HG02678 (cell line): ENCODE measurements around the gene ADPRS.
A peak's percentile ranks its signal among the peaks of the same experiment; 100 is the strongest.

ENCODE experiments used
- ATAC-seq: cut with Tn5 transposase; IDR thresholded peaks from one replicate; pipeline ENCODE4 v1.9.1; 2021; ENCODE audit warnings: mild to moderate bottlenecking, moderate library complexity; ENCODE audit not compliant: unreplicated experiment

ADPRS gene

DNA sequence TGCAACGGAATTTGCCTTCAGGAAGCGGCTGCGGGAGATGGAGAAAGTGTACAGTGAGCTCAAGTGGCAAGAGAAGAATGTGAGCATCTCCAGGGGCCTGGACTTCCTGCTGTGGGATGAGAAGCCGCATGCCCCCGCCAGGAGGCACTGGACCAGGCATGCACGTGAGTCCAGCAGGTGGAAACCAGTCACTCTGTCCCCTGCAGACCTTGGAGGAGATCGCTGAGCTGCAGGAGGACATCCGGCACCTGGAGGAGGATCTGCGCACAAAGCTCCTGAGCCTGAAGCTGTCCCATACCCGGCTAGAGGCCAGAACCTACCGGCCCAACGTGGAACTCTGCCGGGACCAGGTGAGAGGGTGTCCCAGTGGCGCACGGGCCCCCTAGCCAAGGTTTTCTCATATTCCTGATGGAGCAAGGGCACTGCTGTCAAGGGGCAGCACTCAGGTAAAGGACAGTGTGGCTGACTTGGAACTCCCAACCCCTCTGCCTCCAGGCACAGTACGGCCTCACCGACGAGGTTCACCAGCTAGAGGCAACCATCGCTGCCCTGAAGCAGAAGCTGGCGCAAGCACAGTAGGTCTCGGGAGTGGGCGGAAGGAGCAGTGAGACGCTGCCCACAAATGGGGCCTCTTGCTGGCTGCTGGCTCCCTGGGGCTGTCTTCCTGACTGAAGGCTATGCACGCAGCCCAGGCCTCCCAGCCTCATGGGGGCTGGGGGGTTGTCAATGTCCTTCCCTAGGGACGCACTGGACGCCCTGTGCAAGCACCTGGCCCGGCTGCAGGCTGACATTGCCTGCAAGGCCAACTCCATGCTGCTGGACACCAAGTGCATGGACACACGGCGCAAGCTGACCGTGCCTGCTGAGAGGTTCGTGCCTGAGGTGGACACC is 1.2 kb upstream of the ADPRS start:
- ATAC-seq: no peak

DNA sequence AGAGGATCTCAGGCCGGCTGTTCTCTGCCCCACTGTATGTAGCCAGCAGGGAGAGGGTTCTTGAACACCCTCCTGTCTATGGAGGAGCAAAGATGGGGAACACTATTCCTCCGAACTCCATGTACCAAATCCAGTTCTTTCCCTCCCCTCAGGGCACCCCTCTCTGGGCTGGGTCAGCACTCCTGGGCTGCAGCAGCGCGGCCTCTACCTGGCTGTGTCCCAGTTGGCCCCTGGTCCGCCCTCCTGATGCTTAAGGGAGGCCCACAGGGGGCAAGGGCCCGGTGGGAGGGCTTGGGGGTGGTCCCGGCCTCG is 471 bp upstream of the ADPRS start:
- ATAC-seq: no peak

DNA sequence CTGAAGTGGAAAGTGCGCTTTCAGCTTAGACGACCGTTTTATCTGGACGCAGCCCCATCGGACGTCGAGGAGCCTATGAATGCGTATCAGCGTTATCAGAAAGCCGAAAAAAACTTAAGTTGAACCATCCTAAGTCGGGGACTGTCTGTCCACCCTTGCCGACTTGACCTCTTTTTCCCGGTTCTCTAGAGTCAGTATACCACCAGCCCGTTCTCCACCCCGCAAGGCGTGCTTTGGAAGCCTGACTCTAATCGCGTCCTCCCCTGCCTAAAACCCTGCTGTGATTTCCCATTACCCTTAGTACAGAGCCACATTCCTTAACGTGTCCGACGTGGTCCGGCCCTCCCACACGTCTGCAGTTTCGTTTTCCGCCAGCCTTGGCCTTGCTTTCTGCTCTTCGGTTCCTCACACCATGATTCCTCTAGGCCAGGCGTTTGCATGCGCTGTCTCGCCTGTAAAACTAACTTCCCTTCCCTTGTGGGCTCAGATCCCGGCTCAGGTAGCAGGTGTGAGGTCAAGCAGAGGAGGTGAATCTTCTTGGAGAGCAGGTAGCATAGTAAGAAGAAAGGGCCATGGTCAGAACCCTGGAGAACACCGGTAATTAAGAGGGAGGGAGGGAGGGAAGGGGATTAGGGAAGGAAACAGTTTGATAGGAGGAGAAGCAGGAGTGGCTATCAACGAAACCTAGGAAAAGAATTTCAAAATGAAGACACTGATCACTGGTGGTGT is 865 bp downstream of the ADPRS start:
- ATAC-seq: peak; percentile 8

DNA sequence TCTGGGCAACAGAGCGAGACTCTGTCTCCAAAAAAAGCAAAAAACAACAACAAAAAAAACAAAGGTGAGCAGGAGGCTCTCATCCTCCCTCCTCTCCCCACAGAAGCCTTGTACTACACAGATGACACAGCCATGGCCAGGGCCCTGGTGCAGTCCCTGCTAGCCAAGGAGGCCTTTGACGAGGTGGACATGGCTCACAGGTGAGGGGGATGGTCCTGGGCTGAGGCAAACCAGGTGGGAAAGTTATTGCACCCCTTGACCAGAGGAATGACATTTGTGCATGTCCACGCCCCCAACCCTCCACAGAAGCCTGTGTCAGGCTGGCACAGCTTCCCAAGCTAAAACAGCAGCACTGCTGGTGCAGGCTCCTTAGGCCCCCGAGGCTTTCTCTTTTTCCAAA is 2.4 kb downstream of the ADPRS start:
- ATAC-seq: no peak

DNA sequence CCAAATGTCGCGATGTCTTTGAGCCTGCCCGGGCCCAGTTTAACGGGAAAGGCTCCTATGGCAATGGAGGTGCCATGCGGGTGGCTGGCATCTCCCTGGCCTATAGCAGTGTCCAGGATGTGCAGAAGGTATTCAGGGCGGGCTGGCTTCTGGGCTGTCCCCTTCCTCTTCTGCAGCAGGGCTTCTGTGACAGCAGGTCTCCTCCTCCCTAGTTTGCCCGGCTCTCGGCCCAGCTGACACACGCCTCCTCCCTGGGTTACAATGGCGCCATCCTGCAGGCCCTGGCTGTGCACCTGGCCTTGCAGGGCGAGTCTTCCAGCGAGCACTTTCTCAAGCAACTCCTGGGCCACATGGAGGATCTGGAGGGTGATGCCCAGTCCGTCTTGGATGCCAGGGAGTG is 3.0 kb downstream of the ADPRS start:
- no peak for ATAC-seq

DNA sequence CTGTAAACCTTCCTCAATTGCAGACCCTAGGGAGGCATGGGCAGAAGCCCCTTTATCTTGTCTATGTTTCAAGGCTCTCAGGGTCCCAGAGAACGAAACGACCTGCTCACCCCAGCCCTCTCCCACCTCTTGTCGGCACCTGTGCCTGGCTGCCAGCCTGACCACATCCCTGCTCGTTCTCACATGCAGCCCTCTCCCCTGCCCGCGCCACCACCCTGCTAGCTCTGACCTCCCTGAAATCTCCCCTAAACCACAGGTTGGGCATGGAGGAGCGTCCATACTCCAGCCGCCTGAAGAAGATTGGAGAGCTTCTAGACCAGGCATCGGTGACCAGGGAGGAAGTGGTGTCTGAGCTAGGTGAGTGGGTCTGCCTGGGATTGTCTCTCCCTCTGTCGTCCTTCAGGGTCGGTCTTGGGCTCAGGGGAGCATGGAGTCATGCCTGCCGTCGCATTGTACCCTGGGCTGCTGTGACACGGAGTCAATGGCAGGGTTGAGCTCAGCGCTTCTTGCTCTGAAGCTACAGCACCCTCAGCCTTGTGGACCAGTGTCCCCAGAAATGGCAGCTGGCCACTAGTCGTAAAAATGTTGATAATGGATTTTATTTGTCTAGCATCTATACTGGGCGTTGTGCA is 3.6 kb downstream of the ADPRS start:
- ATAC-seq: no peak

DNA sequence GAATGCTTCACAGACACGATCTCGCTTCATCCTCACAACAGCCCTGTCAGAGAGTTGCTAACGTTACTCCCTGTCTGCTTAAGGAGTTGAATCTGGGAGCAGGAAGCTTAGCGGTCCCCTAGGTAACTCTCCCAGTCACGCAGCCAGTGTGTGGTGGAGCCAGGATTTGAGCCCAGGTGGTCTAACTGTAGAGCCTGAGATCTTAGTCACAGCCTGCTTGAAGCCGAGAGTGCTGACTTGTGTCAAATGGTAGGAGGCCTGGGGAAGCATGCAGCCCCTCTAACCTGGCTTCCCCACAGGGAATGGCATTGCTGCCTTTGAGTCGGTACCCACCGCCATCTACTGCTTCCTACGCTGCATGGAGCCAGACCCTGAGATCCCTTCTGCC is 4.1 kb downstream of the ADPRS start:
- ATAC-seq: no peak

DNA sequence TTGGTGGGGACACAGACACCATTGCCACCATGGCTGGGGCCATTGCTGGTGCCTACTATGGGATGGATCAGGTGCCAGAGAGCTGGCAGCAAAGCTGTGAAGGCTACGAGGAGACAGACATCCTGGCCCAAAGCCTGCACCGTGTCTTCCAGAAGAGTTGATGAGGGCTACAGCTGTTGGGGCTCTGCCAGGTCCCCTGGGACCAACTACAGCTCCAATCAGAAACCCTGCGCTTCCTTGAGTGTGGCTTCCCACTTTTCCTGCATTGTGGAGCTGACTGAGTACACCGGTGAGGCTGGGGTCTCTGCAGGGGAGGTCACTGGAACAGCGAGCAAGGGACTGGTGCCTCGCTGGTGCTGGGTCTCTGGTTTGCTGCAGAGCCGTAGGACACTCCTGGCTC is 4.5 kb downstream of the ADPRS start:
- no peak for ATAC-seq

DNA sequence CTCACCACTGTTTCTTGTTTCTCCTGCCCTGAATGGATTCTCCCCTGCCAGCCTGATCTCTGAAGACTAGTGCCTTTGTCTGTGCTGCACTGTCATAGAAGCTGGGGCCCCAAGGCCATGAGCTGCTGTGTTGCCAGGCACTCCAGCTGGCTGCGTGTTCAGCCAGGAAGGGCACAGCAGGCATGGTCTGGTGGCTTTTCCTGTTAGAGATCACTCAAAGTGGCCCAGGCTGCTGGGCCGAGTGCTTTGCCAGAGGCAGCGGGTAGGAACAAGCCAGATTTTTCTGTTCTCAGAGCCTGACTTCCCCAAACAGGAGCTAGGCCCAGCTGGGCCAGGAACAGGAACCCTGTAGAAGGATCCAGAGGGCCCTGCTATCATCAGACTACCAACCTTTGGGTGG is 5.2 kb downstream of the ADPRS start:
- no peak for ATAC-seq

DNA sequence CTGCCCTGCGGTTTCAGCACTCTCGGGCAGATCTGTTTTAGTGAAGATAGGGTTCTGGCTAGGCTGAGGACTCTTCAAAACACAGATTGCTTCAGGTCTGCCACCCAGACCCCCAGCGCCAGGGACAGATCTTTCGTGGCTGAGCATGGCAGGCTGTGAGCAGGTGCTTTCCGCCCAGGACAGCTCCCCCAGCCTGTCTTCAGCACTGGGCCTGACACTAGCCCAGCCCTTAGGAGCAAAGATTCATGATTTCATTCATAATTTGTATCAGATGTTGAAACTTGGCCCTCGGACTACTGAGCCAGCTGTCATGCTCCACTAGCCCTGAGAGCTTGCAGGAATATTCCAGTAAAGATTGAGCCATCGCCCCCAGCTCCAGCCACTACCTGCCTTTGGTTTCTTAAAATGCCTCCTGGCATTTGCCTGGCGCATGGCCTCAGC is 5.9 kb downstream of the ADPRS start:
- no peak for ATAC-seq

DNA sequence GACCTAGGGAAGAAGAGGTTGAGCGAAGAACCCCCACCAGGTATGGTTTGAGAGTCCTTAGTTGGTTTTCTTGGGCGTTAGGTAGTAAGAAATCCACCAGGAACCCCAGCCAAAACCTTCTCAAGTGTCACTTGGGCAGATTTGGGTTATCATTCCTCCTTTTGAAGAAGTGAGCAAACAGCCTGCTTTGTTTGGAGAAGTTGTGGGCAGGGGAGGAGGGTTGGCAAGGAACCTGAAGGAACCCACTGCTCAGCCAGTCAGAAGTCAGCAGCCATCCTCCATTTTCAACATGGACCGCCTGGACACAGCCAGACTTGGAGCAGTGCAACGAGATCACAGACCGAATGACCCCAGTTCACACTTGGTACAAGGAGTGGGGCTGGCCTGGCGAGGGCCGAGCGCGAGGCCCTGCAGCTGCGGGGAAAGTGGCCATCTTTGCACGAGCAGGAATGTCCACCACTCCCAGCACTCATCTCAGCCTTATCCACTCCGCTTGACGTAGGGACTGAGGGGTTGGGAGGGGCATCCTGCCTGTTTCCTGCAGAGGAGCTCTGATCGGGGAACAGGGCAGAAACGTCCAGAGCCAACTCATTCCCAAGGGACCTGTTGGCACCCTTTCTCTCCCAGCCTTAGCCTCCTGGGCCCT is 7.2 kb downstream of the ADPRS start:
- no peak for ATAC-seq

DNA sequence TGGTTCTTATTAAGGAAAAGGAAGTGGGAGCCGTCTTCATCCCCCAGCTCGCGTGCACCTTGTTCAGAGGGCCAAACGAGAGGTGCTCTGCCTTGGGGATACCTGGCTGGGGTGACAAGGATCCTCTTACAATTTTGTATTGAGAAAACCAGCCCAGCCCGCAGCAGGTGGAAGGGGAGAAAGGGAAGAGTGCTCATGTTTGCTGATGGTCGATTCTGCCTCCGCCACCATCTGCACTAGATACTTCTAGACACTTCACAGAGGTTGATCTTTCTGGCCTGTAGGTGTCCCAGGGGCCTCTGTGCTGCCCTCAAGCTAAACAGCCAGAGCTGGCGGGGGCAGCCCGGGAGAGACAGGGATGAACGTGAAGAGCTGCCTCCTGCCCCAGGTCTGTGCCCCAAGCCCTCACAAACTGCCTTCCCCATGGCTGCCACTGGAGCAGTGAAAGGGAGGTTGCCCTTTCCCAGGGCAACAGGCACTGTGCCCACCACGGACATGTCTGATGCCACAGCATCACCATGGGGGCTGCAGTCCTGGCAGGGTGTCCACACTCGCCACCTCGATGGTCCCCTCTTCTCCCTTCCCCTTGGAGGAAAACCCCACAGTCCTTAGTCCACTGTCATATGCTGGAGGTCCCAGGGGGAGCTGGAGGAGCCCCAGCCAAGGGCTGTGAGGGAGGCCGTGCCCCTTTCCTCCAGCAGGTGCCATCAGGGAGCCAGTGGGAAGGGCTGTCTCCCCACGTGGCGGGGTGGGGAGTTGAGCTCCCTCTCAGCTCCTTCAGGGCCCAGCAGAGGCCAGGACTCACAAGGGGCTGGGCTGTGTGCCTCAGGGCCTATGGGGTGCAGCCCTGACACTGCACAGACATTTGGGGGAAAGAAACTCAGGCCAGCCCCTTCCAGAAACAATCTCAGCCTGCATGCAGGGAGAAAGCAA is 8.1 kb downstream of the ADPRS start:
- no peak for ATAC-seq

DNA sequence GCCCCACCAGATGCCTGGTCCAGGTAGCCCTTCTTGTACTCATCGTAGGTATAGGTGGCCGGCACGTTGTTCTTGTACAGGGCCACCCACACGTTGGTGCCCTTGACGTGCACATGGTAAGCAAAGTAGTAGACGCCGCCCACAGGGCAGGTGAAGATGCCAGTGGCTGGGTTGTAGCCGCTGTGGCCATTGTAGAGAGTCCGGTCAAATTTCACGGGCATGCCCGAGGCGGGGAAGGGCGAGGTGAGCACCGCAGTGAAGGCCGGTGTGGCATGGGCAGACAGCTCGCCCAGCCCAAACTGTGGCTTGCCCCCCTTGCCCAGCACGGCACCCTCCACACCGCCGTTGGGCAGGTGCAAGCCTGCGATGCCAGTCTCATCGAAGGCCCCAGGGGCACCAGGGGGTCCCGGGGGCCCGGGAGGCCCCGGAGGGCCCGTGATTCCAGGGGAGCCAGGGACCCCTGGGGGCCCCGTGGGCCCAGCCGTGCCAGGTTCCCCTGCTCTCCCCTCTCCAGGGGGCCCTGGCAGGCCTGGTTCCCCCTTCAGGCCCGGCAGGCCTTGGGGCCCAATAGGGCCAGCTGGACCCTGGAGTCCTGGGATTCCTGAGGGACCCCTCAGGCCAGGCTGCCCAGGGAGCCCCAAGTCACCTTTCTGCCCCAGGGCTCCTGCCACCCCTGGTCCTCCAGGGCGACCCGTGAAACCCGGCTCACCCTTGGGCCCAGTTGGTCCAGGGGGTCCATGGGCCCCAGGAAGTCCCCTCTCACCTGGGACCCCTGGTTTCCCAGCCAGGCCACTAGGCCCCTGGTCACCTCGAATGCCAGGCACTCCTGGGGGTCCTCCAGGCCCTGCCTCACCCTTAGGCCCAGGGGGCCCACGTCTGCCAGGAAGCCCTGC is 9.2 kb downstream of the ADPRS start:
- ATAC-seq: no peak

DNA sequence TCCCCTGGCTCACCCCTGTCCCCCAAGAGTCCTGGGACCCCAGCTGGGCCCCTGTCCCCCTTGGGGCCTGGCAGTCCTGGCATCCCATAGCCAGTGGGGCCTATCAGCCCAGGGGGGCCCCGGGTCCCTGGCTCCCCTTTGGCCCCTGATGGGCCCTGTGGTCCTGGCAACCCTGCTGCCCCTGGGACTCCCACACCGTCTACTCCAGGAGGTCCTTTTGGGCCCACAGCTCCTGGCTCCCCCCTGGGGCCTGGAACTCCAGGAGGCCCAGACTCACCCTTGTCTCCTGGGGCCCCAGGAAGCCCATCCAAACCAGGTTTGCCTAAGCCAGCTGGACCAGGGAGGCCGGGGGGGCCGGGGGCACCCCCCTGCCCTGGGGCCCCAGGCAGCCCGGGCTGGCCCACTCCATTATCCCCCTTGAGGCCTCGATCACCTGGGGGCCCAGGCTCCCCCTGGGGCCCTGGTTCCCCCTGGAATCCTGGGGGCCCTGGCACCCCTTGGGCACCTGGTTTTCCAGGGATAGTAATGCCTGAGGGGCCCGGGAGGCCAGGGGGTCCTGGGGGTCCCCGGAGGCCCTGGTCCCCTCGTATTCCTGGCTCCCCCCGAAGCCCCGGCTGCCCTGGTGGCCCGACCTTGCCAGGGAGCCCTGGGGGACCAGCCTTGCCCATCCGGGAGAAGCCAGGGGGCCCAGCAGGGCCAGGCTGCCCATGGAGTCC is 10.1 kb downstream of the ADPRS start:
- ATAC-seq: no peak

DNA sequence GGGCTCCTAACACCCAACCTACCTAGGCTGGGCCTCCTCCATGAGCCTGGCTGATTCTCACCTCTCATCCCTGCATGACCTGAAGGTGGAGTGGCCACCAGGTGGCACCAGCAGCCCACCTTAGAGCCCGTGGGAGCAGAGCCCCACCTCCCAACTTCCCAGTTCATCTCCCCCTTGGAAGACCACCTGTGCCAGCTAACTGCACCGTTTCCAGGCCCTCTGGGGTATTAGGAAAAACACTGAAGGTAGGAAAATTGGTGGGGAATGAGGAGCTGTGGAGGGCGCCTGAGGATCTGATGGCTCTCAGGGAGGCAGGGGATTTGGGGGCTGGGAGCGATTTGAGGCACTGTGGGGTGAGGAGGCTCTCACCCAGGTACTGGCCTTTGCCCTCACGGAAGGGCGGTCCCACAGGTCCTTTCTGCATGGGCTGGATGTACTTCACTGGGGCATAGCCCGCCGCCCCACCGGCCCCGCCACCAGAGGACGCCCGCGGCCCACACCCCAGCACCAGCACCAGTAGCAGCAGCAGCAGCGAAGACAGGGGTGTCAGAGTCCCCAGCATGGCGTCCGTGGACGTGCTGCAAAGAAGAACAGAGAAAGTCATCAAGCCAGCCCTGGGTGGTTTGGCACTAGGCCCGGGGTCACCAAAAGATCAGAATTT is 11.1 kb downstream of the ADPRS start:
- ATAC-seq: no peak

DNA sequence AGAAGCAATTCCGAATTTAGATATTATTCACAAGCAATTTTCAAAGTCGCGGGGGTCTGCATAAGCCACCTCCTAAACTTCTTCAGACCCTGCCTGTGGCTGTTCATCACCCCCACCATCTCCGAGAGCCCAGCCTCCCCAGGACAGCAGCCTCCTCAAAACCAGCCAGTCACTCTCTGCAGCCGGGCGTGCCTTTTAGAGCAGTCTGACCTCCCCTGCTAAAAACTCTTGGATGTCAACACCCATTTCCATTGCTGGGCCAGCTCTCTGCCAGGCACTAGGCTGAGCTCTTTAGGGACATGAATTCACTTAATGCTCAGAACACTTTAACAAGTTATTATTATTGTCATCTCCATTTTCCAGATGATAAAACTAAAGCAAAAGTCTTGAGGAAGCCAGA is 11.7 kb downstream of the ADPRS start:
- no peak for ATAC-seq

DNA sequence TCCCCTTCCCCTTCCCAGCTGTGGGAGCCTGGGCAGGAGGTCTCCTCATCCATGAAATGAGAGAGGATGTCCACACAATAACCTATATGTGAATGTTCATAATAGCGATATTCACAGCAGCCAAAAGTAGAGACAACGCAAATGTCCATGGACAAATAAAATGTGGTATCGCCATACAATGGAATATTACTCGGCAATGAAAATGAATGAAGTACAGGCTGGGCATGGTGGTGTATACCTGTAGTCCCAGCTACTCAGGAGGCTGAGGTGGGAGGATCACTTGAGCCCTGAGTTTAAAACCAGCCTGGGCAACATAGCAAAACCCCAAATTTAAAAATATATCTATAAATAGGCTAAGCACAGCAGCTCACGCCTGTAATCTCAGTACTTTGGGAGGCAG is 12.9 kb downstream of the ADPRS start:
- ATAC-seq: no peak

DNA sequence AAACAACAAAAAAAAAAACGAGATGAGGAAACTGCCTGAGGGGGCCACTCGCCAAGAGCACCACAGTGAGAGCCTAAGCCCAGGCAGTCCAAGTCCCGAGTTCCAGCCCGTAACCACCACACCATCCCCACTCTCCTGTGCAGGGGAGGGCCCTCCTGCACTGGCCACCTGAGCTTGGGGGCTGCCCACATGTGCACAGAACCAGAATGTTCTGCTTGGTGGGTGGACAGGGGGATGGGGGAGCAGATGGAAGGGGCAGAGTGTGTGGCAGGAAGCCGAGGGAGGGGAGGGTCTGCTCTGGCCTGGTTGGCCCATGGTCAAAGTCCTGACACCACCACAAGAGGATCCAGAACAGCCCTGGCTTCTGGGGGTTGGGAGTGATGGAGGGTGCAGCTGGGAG is 17.6 kb downstream of the ADPRS start:
- ATAC-seq: no peak
